Erythroblast (primary cell): ENCODE measurements around the gene ST6GAL2.

Experiments
- GATA1 ChIP-seq: IDR thresholded peaks from 2 replicates; pipeline ENCODE4 v1.6.1; 2011; ENCODE audit warnings: low read depth, mild to moderate bottlenecking, control low read depth, low read length, moderate library complexity
- POLR2A ChIP-seq: IDR thresholded peaks from 2 replicates; pipeline ENCODE4 v1.6.1; 2011; ENCODE audit warnings: mild to moderate bottlenecking, low read length

DNA sequence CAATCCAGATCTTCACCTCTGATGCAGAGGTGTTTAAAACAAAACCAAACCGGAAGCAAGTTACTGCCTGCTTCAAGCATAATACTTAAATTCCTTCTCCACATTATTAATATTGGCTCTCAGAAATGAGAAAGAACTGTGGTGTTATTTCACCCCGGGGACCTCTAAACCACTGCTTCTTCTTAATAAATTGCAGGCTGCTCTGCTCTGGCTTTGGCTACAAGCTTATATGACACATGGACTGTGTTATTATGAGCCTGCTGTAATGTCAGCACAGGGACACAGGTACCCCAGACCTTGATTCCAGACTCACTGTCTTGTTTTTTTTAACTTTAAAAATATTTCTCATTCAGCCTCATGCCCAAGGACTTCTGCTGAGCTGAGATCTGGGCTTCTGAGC lies 45.1 kb downstream of the ST6GAL2 start:
- TF ChIP-seq POLR2A (no peak), GATA1 (no peak)
